Stimulated activated CD8-positive, alpha-beta memory T cell treated with anti-CD3 and anti-CD28 coated beads, Interleukin-7, amount 100 ng/mL, for 4 hours (primary cell): Measurements from ENCODE around the gene CLDN11.

Experiments used
- DNase-seq, 2 donors: peaks; one replicate each; pipeline ENCODE4 v3.0.0-alpha.2; 2020; ENCODE audit warnings: low read depth in 2 of 2

Gene CLDN11

GRCh38 chr3:170418422-170419398, at the start of gene CLDN11:
Gene CLDN11, plus strand, starts transcription at chr3:170418868. Its CDS starts 199 bp downstream, at chr3:170419067.
- no peak for DNase-seq

GRCh38 chr3:170368921-170369320, 49.7 kb upstream of the CLDN11 start:
- no peak for DNase-seq

GRCh38 chr3:170372190-170372879, 46.3 kb upstream of the CLDN11 start:
- DNase-seq = no peak

GRCh38 chr3:170383567-170383966, 35.1 kb upstream of the CLDN11 start:
- no peak for DNase-seq

- DNase-seq = no peak
Observed at GRCh38 chr3:170386468-170386867, 32.2 kb upstream of the CLDN11 start.

- DNase-seq = no peak
Observed at GRCh38 chr3:170387950-170388349, 30.7 kb upstream of the CLDN11 start.

- DNase-seq = no peak
Observed at GRCh38 chr3:170391108-170391507, 27.6 kb upstream of the CLDN11 start.

- no peak for DNase-seq
Observed at GRCh38 chr3:170397685-170398084, 21.0 kb upstream of the CLDN11 start.

GRCh38 chr3:170405101-170405500, 13.6 kb upstream of the CLDN11 start:
- no peak for DNase-seq

GRCh38 chr3:170410428-170411029, 8.1 kb upstream of the CLDN11 start:
- no peak for DNase-seq

- no peak for DNase-seq
Observed at GRCh38 chr3:170413291-170413690, 5.4 kb upstream of the CLDN11 start.

GRCh38 chr3:170414202-170414663, 4.4 kb upstream of the CLDN11 start:
- peak in 1 of 2 donors; percentile 13 for DNase-seq

GRCh38 chr3:170417090-170417489, 1.6 kb upstream of the CLDN11 start:
- DNase-seq = no peak

GRCh38 chr3:170419557-170420087, 954 bp downstream of the CLDN11 start:
- DNase-seq = no peak

GRCh38 chr3:170420307-170420821, 1.7 kb downstream of the CLDN11 start:
- no peak for DNase-seq

- DNase-seq = no peak
Observed at GRCh38 chr3:170421111-170421641, 2.5 kb downstream of the CLDN11 start.

GRCh38 chr3:170421758-170422157, 3.1 kb downstream of the CLDN11 start:
- DNase-seq = no peak

- DNase-seq = no peak
Observed at GRCh38 chr3:170423001-170423615, 4.4 kb downstream of the CLDN11 start.

- no peak for DNase-seq
Observed at GRCh38 chr3:170424879-170425278, 6.2 kb downstream of the CLDN11 start.

GRCh38 chr3:170425491-170426239, 7.0 kb downstream of the CLDN11 start:
- DNase-seq = no peak
